HG03159 (cell line): ENCODE results near the gene CPED1.
"Not testable (repeated sequence)": the region's sequence is repeated elsewhere in the genome, so short reads cannot be mapped to it uniquely, and the experiment has no call there.

Experiments
- ATAC-seq: cut with Tn5 transposase; IDR thresholded peaks from one replicate; pipeline ENCODE4 v1.9.1; 2021; ENCODE audit warnings: mild to moderate bottlenecking, moderate library complexity; ENCODE audit not compliant: unreplicated experiment

Gene CPED1

GRCh38 chr7:120981117-120981516 lies 7.4 kb upstream of the CPED1 start:
- ATAC-seq: no peak

- ATAC-seq: no peak
Measured at GRCh38 chr7:120981888-120982615, 6.5 kb upstream of the CPED1 start.

GRCh38 chr7:120983592-120983991 lies 4.9 kb upstream of the CPED1 start:
- ATAC-seq: not testable (repeated sequence)

DNA sequence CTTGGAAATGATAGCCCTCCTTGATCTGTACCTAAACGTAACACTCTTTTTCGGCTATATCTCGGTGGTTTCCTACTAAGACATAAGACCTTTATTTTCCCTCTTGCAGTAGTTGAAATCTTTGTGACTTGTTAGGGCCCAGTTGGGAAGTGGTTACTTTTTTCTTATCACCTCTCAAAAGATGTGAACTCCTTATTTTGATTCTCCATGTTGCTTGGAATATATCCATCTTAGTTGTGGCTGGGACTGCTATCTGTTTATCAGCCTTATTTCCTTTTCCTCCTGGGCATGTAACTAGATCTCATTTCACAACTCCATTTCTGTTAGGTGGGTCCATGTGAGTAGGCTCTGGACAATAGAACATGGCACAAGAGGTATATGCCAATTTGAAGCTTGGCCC lies 4.1 kb upstream of the CPED1 start:
- ATAC-seq: no peak

DNA sequence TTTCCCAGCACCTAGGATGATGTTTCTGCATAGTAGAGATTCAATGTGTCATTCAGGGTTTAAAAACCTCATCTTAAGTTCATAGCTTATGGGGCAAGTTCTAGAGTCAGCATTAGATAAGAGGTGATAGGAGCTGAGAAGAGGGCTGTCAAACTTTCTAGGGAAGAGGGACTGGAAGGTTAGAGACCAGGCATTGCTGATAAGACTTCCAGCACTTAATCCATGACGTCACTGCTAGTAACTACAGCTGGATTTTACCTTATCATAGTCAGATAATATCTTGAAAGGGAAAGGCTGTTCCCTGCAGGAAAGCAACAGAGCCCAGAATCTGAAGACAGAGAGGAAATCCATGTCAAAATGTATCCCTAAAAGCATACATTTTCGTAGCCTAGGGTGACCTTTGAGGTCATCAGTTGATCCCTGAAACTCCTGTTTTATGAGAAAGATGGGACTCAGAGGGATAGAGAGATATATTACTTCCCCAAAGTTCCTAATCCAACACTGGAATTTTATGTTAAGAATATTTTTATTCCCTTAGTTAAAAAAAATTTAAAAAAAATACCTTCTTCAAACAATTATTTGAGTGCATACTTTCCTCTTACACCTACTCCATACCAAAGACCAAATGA lies 3.3 kb upstream of the CPED1 start:
- ATAC-seq: no peak

GRCh38 chr7:120985839-120986238 lies 2.7 kb upstream of the CPED1 start:
- no peak for ATAC-seq

- ATAC-seq: no peak
Measured at GRCh38 chr7:120986650-120987049, 1.9 kb upstream of the CPED1 start.

- ATAC-seq: no peak
Measured at GRCh38 chr7:120987280-120987679, 1.2 kb upstream of the CPED1 start.

DNA sequence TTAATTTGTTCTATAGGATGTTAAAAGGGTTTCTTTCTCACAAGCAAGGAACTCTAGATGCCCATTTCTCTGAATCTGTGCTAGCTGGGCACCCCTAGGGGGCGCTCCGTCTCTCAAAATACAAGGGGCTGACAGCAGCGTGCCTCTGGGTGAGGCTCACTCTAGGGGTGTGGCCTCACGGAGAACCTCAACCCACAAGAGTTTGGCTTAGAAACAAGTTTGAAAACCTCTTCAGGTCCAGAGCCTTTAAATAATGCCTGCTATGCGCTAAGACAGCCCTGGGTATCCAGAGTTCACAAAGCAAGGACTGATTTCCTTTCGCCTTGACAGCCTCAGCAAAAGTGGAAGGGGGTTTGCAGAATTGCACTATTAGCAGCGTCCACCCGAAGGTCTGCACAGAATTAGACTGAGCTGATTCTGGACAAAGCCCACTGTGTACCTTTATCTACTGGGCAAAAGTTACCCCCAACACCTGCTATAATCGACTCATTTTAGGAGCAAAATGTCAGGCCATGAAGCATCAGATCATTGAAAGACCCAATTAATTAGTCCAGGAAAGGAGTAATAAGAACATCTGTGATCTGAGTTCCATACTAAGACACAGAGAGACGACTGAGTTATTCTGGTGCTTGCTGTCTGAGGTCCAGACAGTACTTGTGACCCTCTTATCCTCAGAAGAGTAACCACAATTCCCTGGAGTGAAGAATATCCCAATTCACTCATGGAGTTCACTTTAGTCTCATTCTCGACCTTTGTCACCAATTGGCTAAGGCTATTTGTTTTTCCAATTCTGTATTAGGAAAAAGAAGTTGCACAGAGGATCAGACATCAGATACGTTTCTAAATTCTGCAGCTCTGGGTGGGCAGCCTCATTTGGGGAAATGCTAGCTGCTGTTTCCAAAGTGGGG lies 574 bp upstream of the CPED1 start:
- peak; percentile 95 for ATAC-seq

GRCh38 chr7:120989257-120990220 lies 1.0 kb downstream of the CPED1 start:
- no peak for ATAC-seq

GRCh38 chr7:120990468-120991118 lies 2.1 kb downstream of the CPED1 start:
- ATAC-seq: no peak

DNA sequence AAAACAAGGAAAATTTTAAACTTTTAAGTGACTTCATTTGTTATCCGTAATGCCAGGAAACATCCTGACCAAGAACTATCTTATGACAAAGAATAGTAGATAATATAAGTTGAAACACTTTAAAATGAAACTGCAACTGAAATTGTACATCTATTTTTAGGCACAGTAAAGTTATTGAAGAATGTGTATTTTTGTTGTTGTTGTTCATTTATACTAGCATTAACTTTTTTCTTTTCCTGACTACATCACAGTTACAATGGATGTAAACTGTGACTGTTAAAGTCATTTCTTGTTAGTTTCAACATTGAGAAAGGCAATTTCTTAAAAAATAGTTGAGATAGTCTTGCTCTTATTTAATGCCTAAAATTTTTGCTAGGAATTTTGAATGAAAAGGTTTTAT lies 2.6 kb downstream of the CPED1 start:
- no peak for ATAC-seq

DNA sequence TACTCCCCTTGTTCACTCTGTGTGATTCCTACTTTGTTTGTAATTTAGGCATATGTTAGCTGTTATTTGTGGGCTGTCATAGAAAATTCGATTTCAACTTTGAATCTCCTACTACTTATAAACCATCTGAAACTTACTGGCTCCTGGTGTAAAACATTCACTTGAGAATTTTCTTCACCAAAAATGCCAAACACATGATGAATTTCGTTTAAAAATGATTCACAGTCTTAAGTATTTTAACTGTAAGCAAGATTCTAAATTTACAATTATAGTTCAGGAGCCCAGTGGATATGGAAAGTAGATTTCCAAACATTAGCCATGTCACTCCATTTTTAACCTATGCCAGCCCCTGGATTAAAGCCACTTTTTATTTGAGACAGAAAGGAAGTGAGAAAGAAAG lies 3.1 kb downstream of the CPED1 start:
- no peak for ATAC-seq

GRCh38 chr7:120992272-120992964 lies 3.9 kb downstream of the CPED1 start:
- ATAC-seq: no peak

DNA sequence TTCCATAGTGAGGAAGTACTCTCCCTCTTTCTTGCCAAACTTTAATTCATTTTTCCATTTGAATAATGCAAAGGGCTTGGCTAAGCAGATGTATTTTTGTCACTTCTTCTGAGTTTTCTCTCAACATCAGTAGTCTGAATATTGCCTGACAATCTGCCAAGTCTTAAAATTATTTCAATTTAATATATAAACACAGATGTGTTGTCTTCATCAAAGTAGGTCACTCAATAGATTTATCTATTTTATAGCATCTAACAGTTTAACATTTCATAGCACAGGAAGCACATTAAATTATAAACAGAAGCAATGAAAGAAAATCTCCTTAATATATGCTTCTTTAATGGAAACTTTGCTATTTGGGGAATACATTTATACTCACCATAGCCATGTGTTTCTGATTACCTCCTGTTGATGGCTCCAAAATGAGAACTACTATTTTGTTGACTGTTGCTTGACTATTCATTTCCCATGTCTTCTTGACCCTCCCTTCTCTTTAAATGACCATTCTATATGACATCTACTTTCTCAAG lies 4.5 kb downstream of the CPED1 start:
- ATAC-seq: no peak

DNA sequence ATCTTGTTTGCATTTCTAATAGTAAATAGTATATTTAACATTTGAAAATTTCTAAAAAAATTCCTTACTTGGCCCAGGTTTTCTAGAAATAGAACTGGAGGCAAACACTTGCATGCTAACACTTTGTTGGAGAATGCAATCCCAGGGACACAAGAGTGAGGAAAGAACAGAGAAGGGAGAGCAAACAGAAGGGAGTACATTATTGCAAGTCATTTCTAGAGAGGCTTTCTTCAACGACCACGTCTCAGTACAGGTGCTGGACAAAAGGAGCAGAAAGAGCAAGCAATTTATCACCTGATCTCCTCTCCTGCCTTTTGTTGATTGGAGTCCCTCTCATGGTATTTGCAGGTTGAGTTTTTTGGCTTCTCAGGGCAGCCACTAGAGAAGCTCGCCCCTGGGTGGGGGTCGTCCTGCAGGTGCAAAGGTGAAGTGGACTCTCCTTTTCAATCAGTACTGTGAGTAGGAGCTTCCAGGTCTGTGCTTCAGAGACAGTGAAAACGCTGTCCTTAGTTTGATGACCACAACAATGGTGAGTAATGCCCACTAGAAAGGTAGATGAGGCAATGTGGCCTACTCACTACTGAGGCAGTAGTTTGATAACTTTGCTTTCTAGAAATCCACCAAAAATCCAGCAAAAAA lies 5.2 kb downstream of the CPED1 start:
- ATAC-seq: no peak

- ATAC-seq: no peak
Measured at GRCh38 chr7:120994512-120995410, 6.2 kb downstream of the CPED1 start.

GRCh38 chr7:120995654-120996053 lies 7.1 kb downstream of the CPED1 start:
- no peak for ATAC-seq
